Cardiac septum (tissue), 1 donor: ENCODE results near the gene MYCBPAP. TPM values are rescaled to one million over a fixed set of nuclear protein-coding genes. Genes with fewer than 3 reads are reported as not detected.

Source experiments
- DNase-seq: peaks from one replicate; pipeline ENCODE4 v3.0.0-alpha.2; 2020; ENCODE audit warnings: low spot score
- intact Hi-C: fragments of 100-400 bp; cut with DNase I; formaldehyde crosslinking; loops from one replicate; pipeline ENCODE4 v1.14.0; 2022
- total RNA-seq: library from RNA; stranded (reverse); fragmentation: NEBNext Ultra II Directional; extraction: Animal tissue kit (Norgen Biotek cat#: 25700); gene quantifications from one replicate; pipeline ENCODE4 v1.2.1, GENCODE V29; 2021
- donor health status: DM: no; HTN: no; CAD: no.

MYCBPAP gene
- total RNA-seq, 1 donor from 2014 or later, result 0.13 TPM

- intact Hi-C loops, result no loop called here
- DNase-seq, result no peak
Measured at GRCh38 chr17:50562242-50563091, 54.2 kb downstream of the MYCBPAP start.

GRCh38 chr17:50563092-50563511 is 54.9 kb downstream of the MYCBPAP start:
- intact Hi-C loops, result no loop called here

GRCh38 chr17:50564916-50565315 is 56.7 kb downstream of the MYCBPAP start:
- intact Hi-C loops, result no loop called here
- no peak for DNase-seq

More at GRCh38 chr17:50563092-50563511, 54.9 kb downstream of the MYCBPAP start:
- no peak for DNase-seq

GRCh38 chr17:50565402-50566350 is 57.4 kb downstream of the MYCBPAP start:
- intact Hi-C loops, result no loop called here
- no peak for DNase-seq

GRCh38 chr17:50566886-50567285 is 58.6 kb downstream of the MYCBPAP start:
- no peak for DNase-seq
- intact Hi-C loops, result no loop called here

- DNase-seq, result no peak
- intact Hi-C loops, result no loop called here
Measured at GRCh38 chr17:50568659-50569058, 60.4 kb downstream of the MYCBPAP start.

GRCh38 chr17:50569592-50569991 is 61.4 kb downstream of the MYCBPAP start:
- intact Hi-C loops, result no loop called here
- DNase-seq, result no peak

- no peak for DNase-seq
- intact Hi-C loops, result no loop called here
Measured at GRCh38 chr17:50570032-50570431, 61.8 kb downstream of the MYCBPAP start.

- intact Hi-C loops, result no loop called here
- no peak for DNase-seq
Measured at GRCh38 chr17:50570528-50570927, 62.3 kb downstream of the MYCBPAP start.

- no peak for DNase-seq
- intact Hi-C loops, result no loop called here
Measured at GRCh38 chr17:50571681-50572080, 63.4 kb downstream of the MYCBPAP start.

GRCh38 chr17:50572541-50572940 is 64.3 kb downstream of the MYCBPAP start:
- no peak for DNase-seq
- intact Hi-C loops, result no loop called here

- intact Hi-C loops, result no loop called here
Measured at GRCh38 chr17:50573866-50574611, 65.8 kb downstream of the MYCBPAP start.

GRCh38 chr17:50575581-50576210 is 67.5 kb downstream of the MYCBPAP start:
- intact Hi-C loops, result no loop called here
- DNase-seq, result no peak

More at GRCh38 chr17:50573866-50574611, 65.8 kb downstream of the MYCBPAP start:
- no peak for DNase-seq

- DNase-seq, result no peak
- intact Hi-C loops, result no loop called here
Measured at GRCh38 chr17:50576864-50577263, 68.6 kb downstream of the MYCBPAP start.

- DNase-seq, result no peak
- intact Hi-C loops, result no loop called here
Measured at GRCh38 chr17:50577451-50577954, 69.3 kb downstream of the MYCBPAP start.

- intact Hi-C loops, result no loop called here
- DNase-seq, result no peak
Measured at GRCh38 chr17:50578173-50578572, 69.9 kb downstream of the MYCBPAP start.

- intact Hi-C loops, result no loop called here
- DNase-seq, result no peak
Measured at GRCh38 chr17:50579399-50579798, 71.2 kb downstream of the MYCBPAP start.

- intact Hi-C loops, result no loop called here
- no peak for DNase-seq
Measured at GRCh38 chr17:50580646-50581045, 72.4 kb downstream of the MYCBPAP start.
